SU-DHL-6 (cell line): ENCODE measurements around the gene KCTD7.
"Not testable (repeated sequence)": the region's sequence is repeated elsewhere in the genome, so short reads cannot be mapped to it uniquely, and the experiment has no call there.

Experiments used
- EZH2phosphoT487 ChIP-seq: fragments of 200-600 bp; sonication (generic), shearing (Covaris generic); conservative IDR thresholded peaks from 2 replicates; pipeline ENCODE4 v1.6.1; 2018; ENCODE audit warnings: mild to moderate bottlenecking, antibody characterized with exemption, low read length, moderate library complexity, mixed read lengths
- TF ChIP-seq, protein P1 (sequence below): fragments of 200-600 bp; sonication (generic); IDR thresholded peaks from one replicate; pipeline ENCODE4 v1.5.1; 2017; ENCODE audit warnings: antibody characterized with exemption, mild to moderate bottlenecking, low read length, moderate library complexity; ENCODE audit not compliant: insufficient read depth, poor library complexity, severe bottlenecking

DNA sequence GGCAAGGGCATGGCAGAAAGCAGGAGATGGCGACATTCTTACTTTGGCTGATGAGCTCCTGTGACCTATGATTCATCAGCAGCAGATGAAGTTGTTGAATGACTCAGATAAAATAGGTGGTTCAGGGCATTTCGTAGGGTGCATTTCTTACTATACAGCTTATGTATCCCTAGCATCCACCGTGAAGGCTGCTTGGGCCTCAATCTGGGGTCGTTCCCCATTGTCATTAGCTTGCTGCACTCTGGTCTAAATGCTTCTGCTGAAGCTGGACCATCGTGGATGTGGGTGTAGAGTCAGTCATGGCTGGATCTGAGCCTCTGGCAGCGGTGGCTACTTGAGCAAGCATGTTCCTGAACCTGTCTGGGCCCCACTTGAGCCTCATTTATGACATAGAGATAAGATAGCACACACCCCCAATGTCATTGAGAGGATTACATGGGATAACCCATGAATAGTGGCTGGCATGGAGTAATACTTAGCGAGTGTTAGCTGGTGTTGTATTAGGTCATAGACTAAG, 44.5 kb downstream of the KCTD7 start:
- TF ChIP-seq, protein P1, sequence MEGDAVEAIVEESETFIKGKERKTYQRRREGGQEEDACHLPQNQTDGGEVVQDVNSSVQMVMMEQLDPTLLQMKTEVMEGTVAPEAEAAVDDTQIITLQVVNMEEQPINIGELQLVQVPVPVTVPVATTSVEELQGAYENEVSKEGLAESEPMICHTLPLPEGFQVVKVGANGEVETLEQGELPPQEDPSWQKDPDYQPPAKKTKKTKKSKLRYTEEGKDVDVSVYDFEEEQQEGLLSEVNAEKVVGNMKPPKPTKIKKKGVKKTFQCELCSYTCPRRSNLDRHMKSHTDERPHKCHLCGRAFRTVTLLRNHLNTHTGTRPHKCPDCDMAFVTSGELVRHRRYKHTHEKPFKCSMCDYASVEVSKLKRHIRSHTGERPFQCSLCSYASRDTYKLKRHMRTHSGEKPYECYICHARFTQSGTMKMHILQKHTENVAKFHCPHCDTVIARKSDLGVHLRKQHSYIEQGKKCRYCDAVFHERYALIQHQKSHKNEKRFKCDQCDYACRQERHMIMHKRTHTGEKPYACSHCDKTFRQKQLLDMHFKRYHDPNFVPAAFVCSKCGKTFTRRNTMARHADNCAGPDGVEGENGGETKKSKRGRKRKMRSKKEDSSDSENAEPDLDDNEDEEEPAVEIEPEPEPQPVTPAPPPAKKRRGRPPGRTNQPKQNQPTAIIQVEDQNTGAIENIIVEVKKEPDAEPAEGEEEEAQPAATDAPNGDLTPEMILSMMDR = not testable (repeated sequence)
- TF ChIP-seq EZH2phosphoT487 = not testable (repeated sequence)
